Bronchial epithelial cell (primary cell): ENCODE results near the gene KANK4. TPM values are rescaled to one million over a fixed set of nuclear protein-coding genes. Genes with fewer than 3 reads are reported as not detected.
A peak's percentile ranks its signal among the peaks of the same experiment; 100 is the strongest.

ENCODE experiments used
- DNase-seq: peaks from one replicate; pipeline ENCODE4 v3.0.0-alpha.2; 2010; ENCODE audit warnings: low read depth
- FAIRE-seq: peaks from 2 replicates; lab custom pipeline; 2011; peaks lifted over from hg19 to GRCh38; lab: Jason Lieb, UNC
- H3K27me3 ChIP-seq: 2 replicates; pipeline ENCODE4 v1.5.1; 2011; ENCODE audit warnings: low read length; ENCODE audit not compliant: control insufficient read depth, insufficient read depth
- H3K36me3 ChIP-seq: 2 replicates; pipeline ENCODE4 v1.5.1; 2011; ENCODE audit warnings: low read length; ENCODE audit not compliant: control insufficient read depth, insufficient read depth
- H3K4me3 ChIP-seq: 2 replicates; pipeline ENCODE4 v1.5.1; 2011; ENCODE audit warnings: mild to moderate bottlenecking, low read depth, low read length, control low read depth
- total RNA-seq: library from RNA; depleted of rRNA; stranded (reverse); fragments of >200 nt; gene quantifications from 2 replicates; pipeline ENCODE4 v1.2.1, GENCODE V29; 2014
- TF ChIP-seq, protein P1 (sequence below): IDR thresholded peaks from 2 replicates; pipeline ENCODE4 v1.5.1; 2011; ENCODE audit warnings: mild to moderate bottlenecking, moderate library complexity, low read length, control low read depth, inconsistent platforms; ENCODE audit not compliant: insufficient read depth, severe bottlenecking

KANK4 gene
- total RNA-seq, 1 donor from 2014 or later = 0.26 TPM

DNA sequence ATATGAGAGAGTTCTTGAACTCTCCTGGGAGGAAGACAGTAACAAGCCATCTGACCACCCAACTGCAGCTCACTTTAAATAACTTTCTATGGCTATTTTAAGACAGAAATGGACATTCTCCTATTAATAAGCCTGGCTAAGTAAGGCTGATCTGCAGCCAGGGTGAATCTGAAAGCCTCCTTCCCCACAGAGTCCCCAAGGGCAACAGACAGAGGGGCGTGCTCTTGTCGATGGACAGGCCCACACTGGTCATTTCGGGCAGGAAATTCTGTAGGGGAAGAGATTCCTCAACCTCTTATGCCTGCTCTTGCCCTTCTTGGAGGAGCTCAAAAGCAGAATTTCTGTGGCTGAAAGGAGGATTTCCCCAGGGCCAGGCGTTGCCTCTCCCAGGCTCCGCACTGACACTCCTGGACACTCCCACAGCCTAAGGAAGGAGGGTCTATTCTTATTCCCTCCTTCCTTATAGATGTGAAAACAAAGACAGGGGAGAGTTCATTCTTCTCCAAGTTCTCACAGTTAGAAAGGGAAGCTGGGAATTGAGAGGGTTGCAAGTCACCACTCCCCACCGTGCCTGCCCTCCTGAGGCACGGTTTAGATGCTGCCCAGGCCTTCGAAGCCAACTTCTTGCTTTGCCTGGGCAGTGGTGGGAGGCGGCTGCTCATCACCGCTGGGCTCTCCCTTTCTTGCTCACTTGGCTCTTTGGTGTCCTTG is 17.9 kb upstream of the KANK4 start:
- TF ChIP-seq, protein P1, sequence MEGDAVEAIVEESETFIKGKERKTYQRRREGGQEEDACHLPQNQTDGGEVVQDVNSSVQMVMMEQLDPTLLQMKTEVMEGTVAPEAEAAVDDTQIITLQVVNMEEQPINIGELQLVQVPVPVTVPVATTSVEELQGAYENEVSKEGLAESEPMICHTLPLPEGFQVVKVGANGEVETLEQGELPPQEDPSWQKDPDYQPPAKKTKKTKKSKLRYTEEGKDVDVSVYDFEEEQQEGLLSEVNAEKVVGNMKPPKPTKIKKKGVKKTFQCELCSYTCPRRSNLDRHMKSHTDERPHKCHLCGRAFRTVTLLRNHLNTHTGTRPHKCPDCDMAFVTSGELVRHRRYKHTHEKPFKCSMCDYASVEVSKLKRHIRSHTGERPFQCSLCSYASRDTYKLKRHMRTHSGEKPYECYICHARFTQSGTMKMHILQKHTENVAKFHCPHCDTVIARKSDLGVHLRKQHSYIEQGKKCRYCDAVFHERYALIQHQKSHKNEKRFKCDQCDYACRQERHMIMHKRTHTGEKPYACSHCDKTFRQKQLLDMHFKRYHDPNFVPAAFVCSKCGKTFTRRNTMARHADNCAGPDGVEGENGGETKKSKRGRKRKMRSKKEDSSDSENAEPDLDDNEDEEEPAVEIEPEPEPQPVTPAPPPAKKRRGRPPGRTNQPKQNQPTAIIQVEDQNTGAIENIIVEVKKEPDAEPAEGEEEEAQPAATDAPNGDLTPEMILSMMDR = no peak
- no peak for FAIRE-seq
- peak; percentile 49 for DNase-seq
- no peaks in the 10 kb centered on the region for H3K27me3 ChIP-seq
- H3K4me3 ChIP-seq = no peak overlapping the region
- H3K36me3 ChIP-seq = no peaks in the 10 kb centered on the region

DNA sequence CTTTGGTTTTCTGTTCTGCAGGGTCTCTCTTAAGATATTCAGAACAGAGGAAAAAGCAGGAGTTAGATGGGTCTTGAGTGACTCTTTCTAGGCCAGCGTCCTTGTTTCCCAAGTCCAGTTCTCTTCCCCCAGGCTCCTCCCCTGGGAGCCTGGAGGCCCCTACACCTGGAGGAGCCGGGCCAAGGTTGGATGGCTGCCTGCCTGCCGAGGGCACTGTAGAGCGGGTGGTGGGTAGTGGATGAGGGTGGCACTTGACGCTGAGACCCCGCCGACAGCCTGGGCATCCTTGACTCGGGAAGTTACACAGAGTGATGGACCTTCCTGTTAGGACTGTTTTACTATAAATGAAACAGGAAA is 17.4 kb upstream of the KANK4 start:
- no peaks in the 10 kb centered on the region for H3K36me3 ChIP-seq
- H3K4me3 ChIP-seq = no peak overlapping the region
- TF ChIP-seq, protein P1 = no peak
- no peaks in the 10 kb centered on the region for H3K27me3 ChIP-seq
- FAIRE-seq (no peak), DNase-seq (no peak)

DNA sequence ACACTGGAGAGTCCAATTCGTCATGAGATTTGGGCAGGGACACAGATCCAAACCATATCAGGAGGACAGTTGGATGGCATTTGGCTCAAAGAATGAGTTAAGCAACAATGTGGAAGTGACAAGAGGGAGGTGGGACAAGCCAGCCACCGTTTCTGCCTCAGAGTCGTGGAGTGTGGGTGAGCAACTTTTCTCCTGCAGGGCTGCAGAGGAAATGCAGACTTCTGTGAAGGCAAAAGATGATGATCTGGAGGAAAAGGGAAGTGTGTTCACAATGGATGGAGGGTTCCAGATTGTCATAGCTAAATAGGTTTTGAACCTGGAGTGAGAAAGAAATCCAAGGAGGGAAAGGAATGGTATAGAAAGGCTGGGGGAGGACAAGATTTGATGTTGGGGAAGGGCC is 16.4 kb upstream of the KANK4 start:
- Histone ChIP-seq H3K36me3 (no peaks in the 10 kb centered on the region), H3K4me3 (no peak overlapping the region), H3K27me3 (no peaks in the 10 kb centered on the region)
- DNase-seq = no peak
- TF ChIP-seq, protein P1 = no peak
- peak; percentile 60 for FAIRE-seq

DNA sequence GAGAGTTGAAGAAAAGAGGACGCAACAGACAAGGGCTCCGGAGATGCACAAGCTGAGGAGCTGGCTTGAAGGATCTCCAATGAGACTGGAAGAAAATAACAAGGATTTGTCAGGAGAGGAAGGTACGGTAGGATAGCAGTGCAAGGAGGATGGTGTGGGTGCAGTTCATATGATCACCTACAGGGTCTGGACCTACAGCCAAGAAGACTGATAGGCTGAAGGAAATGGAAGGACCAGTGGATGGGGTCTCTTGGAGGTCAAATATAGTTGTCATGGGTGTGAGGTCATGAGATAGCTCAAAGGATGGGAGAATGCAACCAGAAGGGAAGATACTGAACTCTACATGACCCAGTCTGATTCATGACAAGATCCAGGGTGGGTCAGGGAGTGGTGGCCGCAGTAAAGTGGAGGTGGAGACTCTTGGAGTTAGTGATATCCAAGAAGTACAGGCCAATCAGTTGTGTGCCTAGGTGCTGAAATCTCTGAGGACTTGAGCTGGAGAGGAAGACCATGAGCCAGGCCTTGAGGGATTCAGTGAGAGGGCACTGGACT is 15.3 kb upstream of the KANK4 start:
- peak; percentile 73 for FAIRE-seq
- H3K27me3 ChIP-seq = no peaks in the 10 kb centered on the region

DNA sequence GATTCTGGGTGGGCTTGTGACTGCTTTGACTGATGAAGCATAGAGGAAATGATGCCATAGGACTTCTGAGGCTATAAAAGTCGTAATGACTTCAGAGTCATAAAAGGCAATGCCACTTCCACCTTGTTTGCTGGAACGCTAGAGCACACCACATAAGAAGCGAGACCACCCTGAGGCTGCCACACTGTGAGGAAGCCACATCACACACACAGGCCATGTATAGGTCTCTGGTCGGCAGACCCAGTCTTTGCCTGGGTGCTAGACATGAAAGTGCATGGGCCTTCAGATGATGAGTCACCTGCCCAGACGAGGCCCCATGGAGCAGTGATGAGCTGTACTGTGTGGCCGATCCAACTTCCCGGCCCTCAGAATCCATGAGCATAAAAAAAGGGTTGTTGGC is 14.2 kb upstream of the KANK4 start:
- Histone ChIP-seq H3K27me3 (no peaks in the 10 kb centered on the region), H3K36me3 (no peaks in the 10 kb centered on the region), H3K4me3 (no peak overlapping the region)
- TF ChIP-seq, protein P1 = no peak
- FAIRE-seq (no peak), DNase-seq (peak; percentile 50)

More for the DNA sequence above, 15.3 kb upstream of the KANK4 start:
- no peak overlapping the region for H3K4me3 ChIP-seq
- TF ChIP-seq, protein P1 = no peak
- no peaks in the 10 kb centered on the region for H3K36me3 ChIP-seq
- no peak for DNase-seq
